ENCODE results near the gene SLC35B3. TPM values are rescaled to one million over a fixed set of nuclear protein-coding genes. Genes with fewer than 3 reads are reported as not detected.

The SLC35B3 gene
- total RNA-seq, 1 experiment from 2014 or later = 8.6 TPM

DNA sequence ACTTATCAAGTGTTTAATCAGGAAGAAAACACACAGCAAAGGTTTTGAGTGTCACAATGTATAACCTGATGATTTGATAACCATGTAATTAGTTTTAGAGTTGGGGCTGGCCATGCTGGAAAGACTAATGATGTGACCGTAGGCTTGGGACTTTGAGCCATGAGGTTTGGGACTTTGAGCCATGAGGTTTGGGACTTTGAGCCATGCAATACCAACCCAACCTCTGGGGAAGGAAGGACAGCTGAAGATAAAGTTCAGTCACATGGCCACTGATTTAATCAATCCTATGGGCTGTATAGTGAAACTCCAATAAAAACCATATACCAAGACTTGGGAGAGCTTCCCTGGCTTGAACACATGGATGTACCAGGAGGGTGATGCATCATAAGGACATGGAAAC lies 32.8 kb downstream of the SLC35B3 start (continued):
- TF ChIP-seq EGR1 (IDR thresholded peaks at IDR 0.05; ENCODE audit: low read depth) = no peak

DNA sequence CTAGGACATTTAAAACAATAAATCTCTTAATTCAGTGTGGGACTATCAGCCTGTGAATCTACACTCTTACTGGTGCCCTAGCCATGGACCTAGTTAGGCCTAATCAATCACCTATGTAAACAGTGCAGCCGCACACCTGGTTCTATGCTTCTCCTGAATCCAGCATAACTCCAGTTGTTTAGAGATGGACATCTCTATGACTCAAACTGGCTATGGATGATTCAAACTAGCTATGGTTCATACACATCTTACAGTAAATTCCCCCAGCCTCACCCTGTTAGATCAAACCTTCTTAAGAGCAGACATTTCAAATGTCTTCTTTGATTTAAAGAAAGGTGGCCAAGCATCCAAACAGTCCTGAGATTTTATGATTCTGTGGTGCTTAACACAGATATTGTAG lies 34.7 kb downstream of the SLC35B3 start:
- Histone ChIP-seq H3K4me2 (ENCODE audit: low read length) (no peak overlapping the region), H3K4me3 (replicated peaks in 1 of 2; ENCODE audit: low read depth in 1 of 2, low read length in 2 of 2) (no peak overlapping the region), H3K9me2 (ENCODE audit: insufficient read depth) (no peaks in the 10 kb centered on the region), H3K9me3 (ENCODE audit: control insufficient read depth in 1 of 2, insufficient read depth in 1 of 2, low read depth in 1 of 2, low read length in 2 of 2) (no peaks in the 10 kb centered on the region), H3K36me3 (ENCODE audit: control insufficient read depth in 1 of 2, insufficient read depth in 2 of 2, low read length in 2 of 2) (no peaks in the 10 kb centered on the region), H4K20me1 (ENCODE audit: insufficient read depth) (no peaks in the 10 kb centered on the region), H3K9ac (ENCODE audit: low read length) (no peak overlapping the region), H3K4me1 (ENCODE audit: control insufficient read depth in 1 of 2, insufficient read depth in 2 of 2, low read length in 2 of 2) (no peaks in the 10 kb centered on the region), H2AFZ (ENCODE audit: low read depth, low read length, poor library complexity, severe bottlenecking) (no peak overlapping the region), H3K79me2 (ENCODE audit: insufficient read depth, low read length) (no peaks in the 10 kb centered on the region), H3K27ac (ENCODE audit: low read depth, low read length) (no peak overlapping the region), H3K27me3 (ENCODE audit: insufficient read depth, low read length) (no peaks in the 10 kb centered on the region)
- ChIA-PET CTCF (no interaction called here), RAD21 (ENCODE audit: low non-redundant PET in 1 of 2, low total read pairs in 2 of 2, uncharacterized antibody in 2 of 2, unreplicated experiment in 2 of 2) (no interaction called here), POLR2A (no interaction called here)
- intact Hi-C loops (cut with micrococcal nuclease) = no loop called here
- DNase-seq (ENCODE audit: low read depth, low spot score) (no peak), ATAC-seq (no peak)
- no TSS peak for BruUV-seq (replicated peaks)
- TF ChIP-seq SIN3A (IDR thresholded peaks at IDR 0.05; ENCODE audit: low read depth) (no peak), RAD21 (IDR thresholded peaks at IDR 0.05; ENCODE audit: low read depth) (no peak), YY1 (IDR thresholded peaks at IDR 0.05; ENCODE audit: extremely low read depth, insufficient replicate concordance, low read depth, low read length) (no peak)

DNA sequence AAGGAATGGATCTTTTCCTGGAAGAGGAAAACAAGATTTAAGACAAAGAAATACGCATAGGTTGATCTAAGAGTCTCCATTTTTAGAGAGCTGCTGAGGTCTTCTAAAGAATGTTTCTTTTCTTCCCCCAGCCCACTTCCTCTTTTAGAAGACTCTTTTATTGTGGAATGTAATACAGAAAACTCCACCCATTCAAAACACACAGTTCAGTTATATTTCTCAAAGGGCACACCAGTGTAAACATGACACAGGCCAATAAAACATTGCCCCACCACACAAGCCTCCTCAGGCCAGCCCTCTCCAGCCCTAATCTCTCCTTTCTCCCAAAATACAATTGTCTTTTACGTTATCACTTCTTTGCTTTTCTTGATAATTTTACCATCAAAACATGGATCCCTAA lies 42.8 kb downstream of the SLC35B3 start:
- Histone ChIP-seq H3K4me2 (ENCODE audit: low read length) (no peak overlapping the region), H3K9me3 (ENCODE audit: control insufficient read depth in 1 of 2, insufficient read depth in 1 of 2, low read depth in 1 of 2, low read length in 2 of 2) (no peaks in the 10 kb centered on the region), H3K4me3 (replicated peaks in 1 of 2; ENCODE audit: low read depth in 1 of 2, low read length in 2 of 2) (no peak overlapping the region), H3K9me2 (ENCODE audit: insufficient read depth) (no peaks in the 10 kb centered on the region), H3K79me2 (ENCODE audit: insufficient read depth, low read length) (no peaks in the 10 kb centered on the region), H3K27me3 (ENCODE audit: insufficient read depth, low read length) (no peaks in the 10 kb centered on the region), H3K27ac (ENCODE audit: low read depth, low read length) (no peak overlapping the region), H2AFZ (ENCODE audit: low read depth, low read length, poor library complexity, severe bottlenecking) (no peak overlapping the region), H3K36me3 (ENCODE audit: control insufficient read depth in 1 of 2, insufficient read depth in 2 of 2, low read length in 2 of 2) (no peaks in the 10 kb centered on the region), H4K20me1 (ENCODE audit: insufficient read depth) (no peaks in the 10 kb centered on the region), H3K4me1 (ENCODE audit: control insufficient read depth in 1 of 2, insufficient read depth in 2 of 2, low read length in 2 of 2) (no peaks in the 10 kb centered on the region), H3K9ac (ENCODE audit: low read length) (no peak overlapping the region)
- CTCF ChIA-PET = no interaction called here
- TF ChIP-seq, protein P1, sequence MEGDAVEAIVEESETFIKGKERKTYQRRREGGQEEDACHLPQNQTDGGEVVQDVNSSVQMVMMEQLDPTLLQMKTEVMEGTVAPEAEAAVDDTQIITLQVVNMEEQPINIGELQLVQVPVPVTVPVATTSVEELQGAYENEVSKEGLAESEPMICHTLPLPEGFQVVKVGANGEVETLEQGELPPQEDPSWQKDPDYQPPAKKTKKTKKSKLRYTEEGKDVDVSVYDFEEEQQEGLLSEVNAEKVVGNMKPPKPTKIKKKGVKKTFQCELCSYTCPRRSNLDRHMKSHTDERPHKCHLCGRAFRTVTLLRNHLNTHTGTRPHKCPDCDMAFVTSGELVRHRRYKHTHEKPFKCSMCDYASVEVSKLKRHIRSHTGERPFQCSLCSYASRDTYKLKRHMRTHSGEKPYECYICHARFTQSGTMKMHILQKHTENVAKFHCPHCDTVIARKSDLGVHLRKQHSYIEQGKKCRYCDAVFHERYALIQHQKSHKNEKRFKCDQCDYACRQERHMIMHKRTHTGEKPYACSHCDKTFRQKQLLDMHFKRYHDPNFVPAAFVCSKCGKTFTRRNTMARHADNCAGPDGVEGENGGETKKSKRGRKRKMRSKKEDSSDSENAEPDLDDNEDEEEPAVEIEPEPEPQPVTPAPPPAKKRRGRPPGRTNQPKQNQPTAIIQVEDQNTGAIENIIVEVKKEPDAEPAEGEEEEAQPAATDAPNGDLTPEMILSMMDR (IDR thresholded peaks at IDR 0.05 in 2 of 3, conservative IDR thresholded peaks at IDR 0.05 in 1 of 3; ENCODE audit: borderline replicate concordance in 1 of 3, insufficient read depth in 1 of 3, low read depth in 2 of 3, low read length in 2 of 3) = no peak
- no peak for TF ChIP-seq FOSL1 (IDR thresholded peaks at IDR 0.05; ENCODE audit: low read depth)
- no peak for TF ChIP-seq TCF7L2 (IDR thresholded peaks at IDR 0.05; ENCODE audit: borderline replicate concordance, extremely low read depth, insufficient read depth, insufficient read length)
- no peak for TF ChIP-seq EGR1 (IDR thresholded peaks at IDR 0.05; ENCODE audit: low read depth)
- no peak for TF ChIP-seq ZFX (IDR thresholded peaks at IDR 0.05)
- TF ChIP-seq ZNF274 (IDR thresholded peaks at IDR 0.05; ENCODE audit: low read depth, low read length) = no peak
- TF ChIP-seq, protein P2, sequence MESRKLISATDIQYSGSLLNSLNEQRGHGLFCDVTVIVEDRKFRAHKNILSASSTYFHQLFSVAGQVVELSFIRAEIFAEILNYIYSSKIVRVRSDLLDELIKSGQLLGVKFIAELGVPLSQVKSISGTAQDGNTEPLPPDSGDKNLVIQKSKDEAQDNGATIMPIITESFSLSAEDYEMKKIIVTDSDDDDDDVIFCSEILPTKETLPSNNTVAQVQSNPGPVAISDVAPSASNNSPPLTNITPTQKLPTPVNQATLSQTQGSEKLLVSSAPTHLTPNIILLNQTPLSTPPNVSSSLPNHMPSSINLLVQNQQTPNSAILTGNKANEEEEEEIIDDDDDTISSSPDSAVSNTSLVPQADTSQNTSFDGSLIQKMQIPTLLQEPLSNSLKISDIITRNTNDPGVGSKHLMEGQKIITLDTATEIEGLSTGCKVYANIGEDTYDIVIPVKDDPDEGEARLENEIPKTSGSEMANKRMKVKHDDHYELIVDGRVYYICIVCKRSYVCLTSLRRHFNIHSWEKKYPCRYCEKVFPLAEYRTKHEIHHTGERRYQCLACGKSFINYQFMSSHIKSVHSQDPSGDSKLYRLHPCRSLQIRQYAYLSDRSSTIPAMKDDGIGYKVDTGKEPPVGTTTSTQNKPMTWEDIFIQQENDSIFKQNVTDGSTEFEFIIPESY (IDR thresholded peaks at IDR 0.05; ENCODE audit: extremely low read depth, insufficient replicate concordance, low read length) = no peak
- TF ChIP-seq CEBPB (IDR thresholded peaks at IDR 0.05; ENCODE audit: low read depth) = no peak
- TF ChIP-seq JUND (IDR thresholded peaks at IDR 0.05) = no peak
- TF ChIP-seq POLR2A (IDR thresholded peaks at IDR 0.05; ENCODE audit: borderline replicate concordance, extremely low read depth, insufficient read depth, insufficient read length) = no peak
- no peak for TF ChIP-seq EZH2phosphoT487 (IDR thresholded peaks at IDR 0.05; ENCODE audit: borderline replicate concordance)
- TF ChIP-seq SRF (IDR thresholded peaks at IDR 0.05; ENCODE audit: low read depth) = no peak
- no peak for TF ChIP-seq SP1 (IDR thresholded peaks at IDR 0.05; ENCODE audit: low read depth)
- no peak for TF ChIP-seq ELF1 (IDR thresholded peaks at IDR 0.05; ENCODE audit: borderline replicate concordance, low read depth)
- no peak for TF ChIP-seq EZH2 (IDR thresholded peaks at IDR 0.05)
- no peak for ATAC-seq
- RAD21 ChIA-PET (ENCODE audit: low non-redundant PET in 1 of 2, low total read pairs in 2 of 2, uncharacterized antibody in 2 of 2, unreplicated experiment in 2 of 2) = no interaction called here
- DNase-seq (ENCODE audit: low read depth, low spot score) = no peak
- POLR2A ChIA-PET = no interaction called here
- no TSS peak for BruUV-seq (replicated peaks)
- intact Hi-C loops (cut with micrococcal nuclease) = no loop called here
